Stimulated activated CD8-positive, alpha-beta memory T cell treated with anti-CD3 and anti-CD28 coated beads, Interleukin-12 subunit alpha, Interleukin-12 subunit beta, amount 100 ng/mL, for 4 hours (primary cell): ENCODE data around the gene IFFO2.

ENCODE experiments used
- DNase-seq: peaks from one replicate; pipeline ENCODE4 v3.0.0-alpha.2; 2020; ENCODE audit warnings: low read depth

IFFO2 gene

DNA sequence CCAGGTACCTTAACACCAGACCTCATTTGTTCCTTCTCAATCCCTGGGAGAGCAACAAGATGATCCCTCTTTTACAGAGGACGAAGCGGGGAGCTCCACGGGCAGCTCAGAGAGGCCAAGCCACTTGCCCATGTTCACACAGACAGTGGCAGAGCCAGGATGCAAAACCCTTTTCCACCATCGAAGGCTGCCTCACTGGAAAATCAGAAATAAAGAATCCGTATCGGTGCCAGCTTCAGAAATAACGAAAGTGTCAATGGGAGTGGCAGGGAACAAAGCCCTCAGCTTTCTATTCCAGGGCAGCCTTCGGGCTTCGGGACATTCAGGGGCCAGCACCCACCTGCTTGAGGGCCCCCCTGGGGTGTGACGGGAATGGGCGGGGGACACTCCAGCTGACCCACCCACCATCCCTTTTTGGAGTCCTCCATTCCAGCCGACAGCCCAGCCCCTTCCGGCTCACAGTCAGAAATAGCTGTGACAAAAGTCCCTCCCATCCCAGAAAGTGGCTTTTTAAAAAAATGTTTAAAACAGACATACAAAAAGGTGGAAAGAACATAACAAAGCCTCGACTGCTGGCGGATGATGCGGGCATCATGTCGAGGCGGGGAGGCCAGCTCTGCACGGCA lies 6.0 kb downstream of the IFFO2 start:
- no peak for DNase-seq

- no peak for DNase-seq
Observed at GRCh38 chr1:18949686-18950400, 6.6 kb downstream of the IFFO2 start.

- DNase-seq = no peak
Observed at GRCh38 chr1:18948913-18949685, 7.4 kb downstream of the IFFO2 start.

- peak; percentile 56 for DNase-seq
Observed at GRCh38 chr1:18948048-18948912, 8.2 kb downstream of the IFFO2 start.

DNA sequence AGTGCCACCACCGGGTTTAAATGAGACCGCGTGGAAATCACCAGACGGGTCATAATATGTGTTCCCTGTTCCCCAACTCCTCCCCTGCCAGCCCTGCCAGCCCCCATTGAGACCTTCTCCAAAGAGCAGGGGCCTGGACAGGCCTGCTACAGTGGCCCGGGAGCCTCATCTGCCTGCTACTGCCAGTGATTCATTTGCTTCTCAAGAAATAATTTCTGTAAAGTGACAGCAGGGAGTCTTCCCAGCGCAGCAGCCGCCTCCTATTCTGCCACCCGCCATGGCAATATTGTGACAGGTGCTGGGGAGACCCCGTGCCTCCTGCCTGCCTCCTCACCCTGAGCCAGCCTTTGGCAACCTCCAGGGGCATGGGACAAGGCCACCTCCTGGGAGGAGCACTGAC lies 8.9 kb downstream of the IFFO2 start:
- DNase-seq = no peak

DNA sequence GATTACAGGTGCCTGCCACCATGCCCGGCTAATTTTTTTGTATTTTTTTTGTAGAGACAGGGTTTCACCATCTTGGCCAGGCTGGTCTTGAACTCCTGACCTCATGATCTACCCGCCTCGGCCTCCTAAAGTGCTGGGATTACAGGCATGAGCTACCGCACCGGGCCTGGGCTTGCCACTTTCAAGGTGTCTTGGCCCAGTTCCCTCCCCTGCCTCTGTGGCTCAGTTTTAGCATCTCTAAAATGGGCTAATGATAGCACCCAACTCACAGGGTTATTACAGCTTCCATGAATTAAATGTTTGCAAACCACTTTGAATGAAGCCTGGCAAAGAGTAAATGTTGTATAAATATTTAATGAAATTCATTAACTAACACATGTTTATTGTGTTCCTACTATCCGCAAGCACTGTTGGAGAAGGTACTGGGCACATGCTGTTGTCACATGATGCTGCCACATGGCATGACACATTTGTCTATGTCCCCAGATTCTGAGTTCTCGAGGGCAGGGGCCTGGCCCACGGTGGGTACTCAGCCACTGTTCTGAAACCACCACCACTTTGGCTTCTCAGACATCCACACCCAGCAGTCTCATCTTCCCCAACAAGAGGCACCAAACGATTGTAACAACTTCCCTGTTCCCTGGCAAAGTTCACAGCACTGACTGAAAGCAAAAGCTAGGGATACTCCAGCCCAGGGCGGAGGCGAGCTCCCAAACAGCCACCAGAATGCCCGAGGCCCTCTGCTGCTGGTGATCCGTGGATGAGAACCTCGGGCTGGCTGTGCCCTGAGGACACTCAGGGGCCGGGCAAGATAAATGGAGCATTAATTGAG lies 9.7 kb downstream of the IFFO2 start:
- no peak for DNase-seq

- no peak for DNase-seq
Observed at GRCh38 chr1:18945401-18945849, 11.1 kb downstream of the IFFO2 start.

GRCh38 chr1:18944810-18945209 lies 11.7 kb downstream of the IFFO2 start:
- DNase-seq = no peak

- no peak for DNase-seq
Observed at GRCh38 chr1:18943914-18944572, 12.4 kb downstream of the IFFO2 start.

GRCh38 chr1:18943162-18943561 lies 13.3 kb downstream of the IFFO2 start:
- DNase-seq = no peak

DNA sequence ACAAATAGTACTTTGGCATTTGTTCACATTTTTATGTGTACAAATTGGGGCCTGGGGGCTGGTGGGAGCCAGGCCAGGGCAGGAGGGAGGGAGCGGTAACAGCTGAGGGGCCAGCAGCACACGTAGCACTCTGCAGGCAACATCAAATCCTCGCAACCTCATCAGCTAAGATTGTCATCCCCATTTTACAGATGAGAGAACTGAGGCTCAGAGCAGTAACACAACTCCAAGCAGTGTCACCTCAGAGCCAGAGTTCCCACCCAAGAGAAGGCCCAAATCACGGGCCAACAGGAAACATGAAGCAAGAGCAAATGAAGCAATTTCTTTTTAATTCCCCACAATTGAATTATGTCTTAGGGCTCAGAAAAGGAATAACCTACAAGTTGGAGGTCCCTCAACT lies 14.1 kb downstream of the IFFO2 start:
- no peak for DNase-seq

GRCh38 chr1:18941221-18942141 lies 15.0 kb downstream of the IFFO2 start:
- DNase-seq = no peak

- no peak for DNase-seq
Observed at GRCh38 chr1:18940303-18941020, 16.0 kb downstream of the IFFO2 start.

- DNase-seq = no peak
Observed at GRCh38 chr1:18939398-18940302, 16.8 kb downstream of the IFFO2 start.

DNA sequence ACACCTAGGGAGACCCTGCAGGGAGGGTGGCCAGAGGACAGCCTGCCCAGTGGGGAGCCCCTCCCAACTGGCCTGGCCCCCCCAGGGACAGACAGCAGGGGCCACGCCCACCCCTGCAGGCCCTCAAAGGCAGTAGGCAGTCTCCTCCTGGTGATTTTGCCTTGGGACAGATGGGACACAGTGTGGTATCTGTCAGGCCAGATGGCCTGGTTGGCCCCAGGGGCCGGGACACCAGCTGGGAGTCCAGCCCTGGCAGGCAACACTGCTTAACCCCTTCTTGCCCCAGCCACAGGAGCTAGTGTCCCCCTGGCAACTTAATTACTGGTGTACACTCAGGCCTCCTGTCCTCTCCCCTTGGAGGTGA lies 17.8 kb downstream of the IFFO2 start:
- no peak for DNase-seq

DNA sequence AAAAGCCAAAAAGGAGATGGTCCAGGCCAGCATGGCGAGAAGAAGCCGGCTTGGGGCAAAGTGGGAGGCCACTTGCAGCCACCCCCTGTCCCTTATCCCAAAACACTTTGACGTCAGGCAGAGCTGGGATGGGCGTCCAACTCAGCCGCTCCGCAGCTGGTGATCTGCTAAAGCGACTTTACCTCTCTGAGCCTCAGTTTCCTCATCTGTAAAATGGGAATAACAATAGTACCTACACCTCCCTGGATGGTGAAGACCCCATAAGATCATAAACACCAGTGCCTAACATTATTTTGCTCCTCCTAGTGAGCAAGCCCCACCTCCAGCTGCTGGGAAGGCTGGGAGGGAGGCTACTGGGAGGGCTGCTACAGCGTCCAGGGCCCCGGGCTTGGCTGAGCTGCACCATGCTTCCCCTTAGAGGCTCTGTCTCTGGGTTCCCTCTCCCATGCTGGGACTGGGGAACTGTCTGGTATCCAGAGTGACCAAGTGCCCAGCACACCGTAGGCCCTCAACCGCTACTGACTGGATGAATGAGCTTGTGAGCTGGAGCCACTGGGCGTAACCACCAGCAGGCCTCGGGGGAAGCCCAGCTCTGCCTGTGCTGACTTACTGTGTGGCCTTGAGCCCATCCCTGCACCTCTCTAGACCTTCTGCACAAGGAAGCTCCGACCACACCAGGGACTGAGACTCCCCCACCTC lies 18.3 kb downstream of the IFFO2 start:
- DNase-seq = no peak

- DNase-seq = no peak
Observed at GRCh38 chr1:18937539-18937938, 18.9 kb downstream of the IFFO2 start.
